Body of pancreas (tissue), 4 donors: ENCODE results near the gene PIH1D1. TPM values are rescaled to one million over a fixed set of nuclear protein-coding genes. Genes with fewer than 3 reads are reported as not detected.
"Not testable (repeated sequence)": the region's sequence is repeated elsewhere in the genome, so short reads cannot be mapped to it uniquely, and the experiment has no call there.

Experiments used
- ATAC-seq: fragments of 150-250 bp; one replicate; pipeline ENCODE4 v1.9.1; 2016
- DNase-seq, 4 donors: peaks; one replicate each; pipeline ENCODE4 v3.0.0-alpha.2; 2019
- H3K27ac ChIP-seq, 4 donors: fragments of 200-600 bp; sonication (generic); 1 replicate in 3 of 4; 2 replicates in 1 of 4; pipeline versions ENCODE4 v1.5.1 to v1.6.1; 2016 to 2019; ENCODE audit warnings: mild to moderate bottlenecking in 1 of 4, mixed read lengths in 1 of 4, moderate library complexity in 1 of 4
- H3K27me3 ChIP-seq, 2 donors: fragments of 200-600 bp; sonication (generic); one replicate each; pipeline ENCODE4 v1.6.0; 2016; ENCODE audit warnings: mild to moderate bottlenecking in 1 of 2
- H3K36me3 ChIP-seq, 2 donors: fragments of 200-600 bp; sonication (generic); replicated peaks in 1 of 2; 2 replicates each; pipeline ENCODE4 v1.5.1; 2016; ENCODE audit warnings: low read depth in 2 of 2; ENCODE audit not compliant: insufficient read depth in 1 of 2
- H3K4me1 ChIP-seq: fragments of 200-600 bp; sonication (generic); one replicate; pipeline ENCODE4 v1.6.0; 2016
- H3K4me3 ChIP-seq, 2 donors: fragments of 200-600 bp; sonication (generic); 1 replicate in 1 of 2; 2 replicates in 1 of 2; pipeline ENCODE4 v1.5.1; 2016 to 2019
- H3K9me3 ChIP-seq, 3 donors: fragments of 200-600 bp; sonication (generic); 1 replicate in 2 of 3; 2 replicates in 1 of 3; pipeline ENCODE4 v1.5.1; 2016
- CTCF ChIP-seq, 7 experiments: fragments of 450-650 bp in 4 of 7; fragments of 200-600 bp in 3 of 7; sonication (generic) in 3 of 7; IDR thresholded peaks; one replicate each; pipeline ENCODE4 v1.5.1; 2016 to 2019; ENCODE audit warnings: antibody characterized with exemption in 7 of 7
- POLR2A ChIP-seq, 3 donors: fragments of 450-650 bp; IDR thresholded peaks; one replicate each; pipeline ENCODE4 v1.6.1; 2016; ENCODE audit warnings: antibody characterized with exemption in 3 of 3, mild to moderate bottlenecking in 2 of 3
- WGBS, 2 donors: methylation state at CpG; one replicate each; pipeline ENCODE4 v1.1.5; 2017; 5-methylcytosine and 5-hydroxymethylcytosine counted together
- intact Hi-C: fragments of 100-400 bp; cut with DNase I; formaldehyde crosslinking; loops from one replicate; pipeline ENCODE4 v1.15.1; 2023
- total RNA-seq, 2 donors: library from RNA; depleted of rRNA; stranded (reverse); fragments of >200 nt; gene quantifications; one replicate each; pipeline ENCODE4 v1.1.0, GENCODE V29; 2016

PIH1D1 gene
- total RNA-seq, 2 donors from 2014 or later = 57.0 to 63.3 TPM

GRCh38 chr19:49462492-49462891 lies 10.9 kb upstream of the PIH1D1 start:
- DNase-seq = no peak
- H3K4me1 ChIP-seq = no peaks in the 10 kb centered on the region
- TF ChIP-seq CTCF (IDR thresholded peaks at IDR 0.05) (no peak), POLR2A (IDR thresholded peaks at IDR 0.05) (no peak)
- no peaks in the 10 kb centered on the region for H3K9me3 ChIP-seq
- H3K4me3 ChIP-seq = no peak overlapping the region
- ATAC-seq = no peak
- intact Hi-C loops = no loop called here
- WGBS, 2 donors = 89 to 93% methylated on average over 12 of the region's 12 CpGs
- no peaks in the 10 kb centered on the region for H3K27me3 ChIP-seq
- H3K36me3 ChIP-seq = peaks cover 0 to 7% of the 10 kb centered on the region in 2 donors
- no peak overlapping the region for H3K27ac ChIP-seq

GRCh38 chr19:49461656-49462055 lies 10.0 kb upstream of the PIH1D1 start:
- Histone ChIP-seq H3K4me1 (no peaks in the 10 kb centered on the region), H3K27me3 (no peaks in the 10 kb centered on the region), H3K27ac (no peak overlapping the region), H3K36me3 (peaks cover 0 to 7% of the 10 kb centered on the region in 2 donors), H3K4me3 (no peak overlapping the region), H3K9me3 (no peaks in the 10 kb centered on the region)
- 96 to 98% methylated on average over 21 to 24 of the region's 37 CpGs for WGBS, 2 donors
- intact Hi-C loops = no loop called here
- DNase-seq (no peak), ATAC-seq (no peak)
- no peak for TF ChIP-seq CTCF (IDR thresholded peaks at IDR 0.05)
- TF ChIP-seq POLR2A (IDR thresholded peaks at IDR 0.05) = no peak

- not testable (repeated sequence) for H3K27me3 ChIP-seq
These were observed 9.5 kb upstream of the PIH1D1 start for GRCh38 chr19:49461130-49461529.

GRCh38 chr19:49459388-49459787 lies 7.8 kb upstream of the PIH1D1 start:
- ATAC-seq (no peak), DNase-seq (no peak)
- H3K27me3 ChIP-seq = no peaks in the 10 kb centered on the region
- 86 to 89% methylated on average over 4 to 12 of the region's 12 CpGs for WGBS, 2 donors
- no peaks in the 10 kb centered on the region for H3K9me3 ChIP-seq
- no peak overlapping the region for H3K27ac ChIP-seq
- H3K4me1 ChIP-seq = peaks cover 2% of the 10 kb centered on the region
- H3K4me3 ChIP-seq = no peak overlapping the region
- intact Hi-C loops = no loop called here
- no peak for TF ChIP-seq CTCF (IDR thresholded peaks at IDR 0.05)
- TF ChIP-seq POLR2A (IDR thresholded peaks at IDR 0.05) = no peak
- H3K36me3 ChIP-seq = no peaks in the 10 kb centered on the region

More at GRCh38 chr19:49461130-49461529, 9.5 kb upstream of the PIH1D1 start:
- H3K36me3 ChIP-seq, intact Hi-C loops, H3K4me1 ChIP-seq, ATAC-seq, H3K27ac ChIP-seq, H3K9me3 ChIP-seq, H3K4me3 ChIP-seq, DNase-seq: not testable (repeated sequence)
- 100% methylated on average over 1 of the region's 1 CpG; no CpG with 5 or more reads in 1 of the 2 donors for WGBS, 2 donors

GRCh38 chr19:49458567-49458903 lies 6.9 kb upstream of the PIH1D1 start:
- Histone ChIP-seq H3K27me3 (no peaks in the 10 kb centered on the region), H3K27ac (no peak overlapping the region), H3K4me1 (peaks cover 11% of the 10 kb centered on the region), H3K9me3 (no peaks in the 10 kb centered on the region), H3K36me3 (no peaks in the 10 kb centered on the region), H3K4me3 (no peak overlapping the region)
- TF ChIP-seq CTCF (IDR thresholded peaks at IDR 0.05) (no peak), POLR2A (IDR thresholded peaks at IDR 0.05) (no peak)
- DNase-seq = no peak
- intact Hi-C loops = no loop called here
- 88 to 90% methylated on average over 5 of the region's 5 CpGs for WGBS, 2 donors
- no peak for ATAC-seq
